Astrocyte (in vitro differentiated cells and primary cell): ENCODE data around the gene FAM120B.

Experiments used
- EZH2 ChIP-seq: IDR thresholded peaks from 2 replicates; pipeline ENCODE4 v1.6.1; 2012; ENCODE audit warnings: mild to moderate bottlenecking, low read length, inconsistent platforms; ENCODE audit not compliant: insufficient read depth
- TF ChIP-seq, protein P1 (sequence below): IDR thresholded peaks from 2 replicates; pipeline ENCODE4 v1.5.1; 2011; ENCODE audit warnings: low read depth, mild to moderate bottlenecking, inconsistent platforms, low read length, moderate library complexity; ENCODE audit not compliant: insufficient read depth

- TF ChIP-seq, protein P1, sequence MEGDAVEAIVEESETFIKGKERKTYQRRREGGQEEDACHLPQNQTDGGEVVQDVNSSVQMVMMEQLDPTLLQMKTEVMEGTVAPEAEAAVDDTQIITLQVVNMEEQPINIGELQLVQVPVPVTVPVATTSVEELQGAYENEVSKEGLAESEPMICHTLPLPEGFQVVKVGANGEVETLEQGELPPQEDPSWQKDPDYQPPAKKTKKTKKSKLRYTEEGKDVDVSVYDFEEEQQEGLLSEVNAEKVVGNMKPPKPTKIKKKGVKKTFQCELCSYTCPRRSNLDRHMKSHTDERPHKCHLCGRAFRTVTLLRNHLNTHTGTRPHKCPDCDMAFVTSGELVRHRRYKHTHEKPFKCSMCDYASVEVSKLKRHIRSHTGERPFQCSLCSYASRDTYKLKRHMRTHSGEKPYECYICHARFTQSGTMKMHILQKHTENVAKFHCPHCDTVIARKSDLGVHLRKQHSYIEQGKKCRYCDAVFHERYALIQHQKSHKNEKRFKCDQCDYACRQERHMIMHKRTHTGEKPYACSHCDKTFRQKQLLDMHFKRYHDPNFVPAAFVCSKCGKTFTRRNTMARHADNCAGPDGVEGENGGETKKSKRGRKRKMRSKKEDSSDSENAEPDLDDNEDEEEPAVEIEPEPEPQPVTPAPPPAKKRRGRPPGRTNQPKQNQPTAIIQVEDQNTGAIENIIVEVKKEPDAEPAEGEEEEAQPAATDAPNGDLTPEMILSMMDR = no peak
- no peak for TF ChIP-seq EZH2
These were observed 34.7 kb upstream of the FAM120B start for GRCh38 chr6:170271771-170272314.
